NT2/D1 (cell line): ENCODE results near the gene NUAK1.

Experiments
- DNase-seq: peaks from one replicate; pipeline ENCODE4 v3.0.0-alpha.2; 2011; ENCODE audit warnings: low read depth, low spot score
- H3K27me3 ChIP-seq: 2 replicates; pipeline ENCODE4 v1.6.0; 2011; ENCODE audit warnings: mild to moderate bottlenecking; ENCODE audit not compliant: insufficient read length, insufficient read depth
- H3K36me3 ChIP-seq: 2 replicates; pipeline ENCODE4 v1.6.1; 2011; ENCODE audit warnings: mild to moderate bottlenecking, low read length, mixed read lengths; ENCODE audit not compliant: insufficient read depth, insufficient read length
- H3K4me1 ChIP-seq: 2 replicates; pipeline ENCODE4 v1.5.1; 2011; ENCODE audit not compliant: insufficient read depth, insufficient read length
- H3K4me3 ChIP-seq: 2 replicates; pipeline ENCODE4 v1.5.1; 2011; ENCODE audit warnings: low read depth; ENCODE audit not compliant: insufficient read length
- H3K9ac ChIP-seq: 2 replicates; pipeline ENCODE4 v1.6.0; 2011; ENCODE audit warnings: low read depth; ENCODE audit not compliant: insufficient read length
- H3K9me3 ChIP-seq: 2 replicates; pipeline ENCODE4 v1.5.1; 2011; ENCODE audit warnings: mild to moderate bottlenecking, low read length; ENCODE audit not compliant: insufficient read depth
- SUZ12 ChIP-seq: IDR thresholded peaks from 2 replicates; pipeline ENCODE4 v1.6.1; 2011; ENCODE audit not compliant: insufficient read length, insufficient read depth; ENCODE audit errors: extremely low read depth
- YY1 ChIP-seq: IDR thresholded peaks from 2 replicates; pipeline ENCODE4 v1.6.1; 2011; ENCODE audit not compliant: insufficient read length, insufficient read depth
- ZNF274 ChIP-seq: IDR thresholded peaks from 2 replicates; pipeline ENCODE4 v1.6.1; 2011; ENCODE audit warnings: mild to moderate bottlenecking, low read depth, low read length

Gene NUAK1

DNA sequence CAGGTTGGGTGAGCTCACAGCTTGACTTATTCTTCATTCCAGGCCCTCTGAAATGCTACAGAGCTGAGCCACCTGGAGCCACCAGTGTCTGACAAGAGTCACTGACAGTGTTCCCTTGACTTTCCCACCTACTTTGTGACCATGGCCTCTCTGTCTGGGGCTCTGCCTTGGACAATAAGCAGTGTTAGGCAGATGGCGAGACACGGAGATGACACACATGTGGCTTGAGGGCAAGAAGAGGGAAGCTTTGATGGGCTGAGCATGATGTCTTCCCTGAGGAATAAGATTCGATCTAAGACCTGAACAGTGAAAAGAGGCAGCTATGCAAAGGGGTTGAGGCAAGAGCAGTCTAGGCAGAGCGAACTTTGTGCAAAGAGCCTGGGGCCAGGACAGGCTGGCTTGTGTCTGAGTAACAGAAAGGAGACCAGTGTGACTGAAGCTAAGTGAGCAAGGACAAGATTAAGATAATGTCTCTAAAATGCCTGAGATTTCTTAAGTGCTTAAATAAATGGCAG lies 105.5 kb downstream of the NUAK1 start:
- TF ChIP-seq YY1 = no peak
- no peak for TF ChIP-seq ZNF274
- no peak for TF ChIP-seq SUZ12
- no peak overlapping the region for H3K9ac ChIP-seq
- no peak overlapping the region for H3K4me3 ChIP-seq
- DNase-seq = no peak
- H3K4me1 ChIP-seq = no peaks in the 10 kb centered on the region
- no peaks in the 10 kb centered on the region for H3K27me3 ChIP-seq
- no peaks in the 10 kb centered on the region for H3K9me3 ChIP-seq
- no peaks in the 10 kb centered on the region for H3K36me3 ChIP-seq

DNA sequence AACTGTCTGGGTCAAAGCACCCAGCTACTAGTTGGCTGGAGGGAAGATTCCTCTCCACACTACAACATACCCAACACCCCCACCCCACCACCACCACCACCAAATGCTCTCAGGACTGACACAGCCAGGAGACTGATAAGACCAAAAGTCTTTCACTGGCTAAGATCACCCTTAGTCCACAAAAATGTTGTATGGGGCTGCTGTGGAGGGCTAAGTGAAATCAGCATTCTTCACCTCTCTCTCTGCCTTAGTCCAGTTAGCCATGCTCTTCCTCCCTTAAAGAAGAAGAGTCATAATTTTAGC lies 106.2 kb downstream of the NUAK1 start:
- Histone ChIP-seq H3K9ac (no peak overlapping the region), H3K4me3 (no peak overlapping the region), H3K27me3 (no peaks in the 10 kb centered on the region), H3K9me3 (no peaks in the 10 kb centered on the region), H3K36me3 (no peaks in the 10 kb centered on the region), H3K4me1 (no peaks in the 10 kb centered on the region)
- no peak for DNase-seq
- no peak for TF ChIP-seq YY1
- no peak for TF ChIP-seq SUZ12
- TF ChIP-seq ZNF274 = no peak

DNA sequence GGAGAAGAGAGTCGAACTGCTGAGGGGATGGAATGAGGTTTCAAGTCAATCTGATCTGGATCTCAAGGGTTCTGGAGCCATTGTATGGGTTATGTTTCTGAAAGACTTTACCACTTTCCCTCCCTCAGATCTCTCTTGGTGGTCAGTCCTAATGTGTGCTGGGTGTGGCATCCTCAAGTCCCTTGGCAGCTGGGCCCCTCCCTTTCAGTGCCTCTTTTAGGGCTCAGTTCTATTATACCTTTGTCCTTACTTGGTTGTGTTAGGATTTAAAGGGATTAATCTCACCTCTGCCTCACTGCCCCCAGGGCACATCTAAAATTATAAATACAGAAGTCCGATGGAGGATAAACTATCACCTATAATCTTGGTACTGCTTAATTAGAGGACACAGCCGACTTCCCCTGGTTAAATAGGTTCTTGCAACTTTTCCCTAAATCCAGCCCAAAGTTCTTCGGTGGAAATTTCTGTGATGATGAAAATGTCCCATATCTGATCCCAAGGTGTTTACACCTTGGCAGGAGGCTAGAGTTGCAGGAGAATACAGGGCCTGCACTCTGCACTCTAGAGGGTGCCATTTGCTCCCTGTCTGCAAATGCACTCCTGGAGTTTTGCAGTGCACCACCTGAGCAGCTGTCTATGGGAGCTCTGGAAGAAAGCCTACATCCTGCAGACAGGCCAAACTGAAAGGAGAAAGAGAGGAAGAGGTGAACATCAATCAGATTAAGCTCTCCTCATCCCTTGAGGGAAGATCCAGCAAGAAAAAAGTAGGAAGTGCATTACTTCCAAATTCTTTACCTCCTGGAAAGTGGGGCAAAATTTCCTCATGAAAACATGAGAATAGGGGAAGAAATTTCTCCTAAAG lies 106.8 kb downstream of the NUAK1 start:
- H3K9ac ChIP-seq = no peak overlapping the region
- no peaks in the 10 kb centered on the region for H3K36me3 ChIP-seq
- H3K4me1 ChIP-seq = no peaks in the 10 kb centered on the region
- no peak overlapping the region for H3K4me3 ChIP-seq
- no peaks in the 10 kb centered on the region for H3K9me3 ChIP-seq
- no peak for TF ChIP-seq YY1
- TF ChIP-seq ZNF274 = no peak
- TF ChIP-seq SUZ12 = no peak
- H3K27me3 ChIP-seq = no peaks in the 10 kb centered on the region
- no peak for DNase-seq

DNA sequence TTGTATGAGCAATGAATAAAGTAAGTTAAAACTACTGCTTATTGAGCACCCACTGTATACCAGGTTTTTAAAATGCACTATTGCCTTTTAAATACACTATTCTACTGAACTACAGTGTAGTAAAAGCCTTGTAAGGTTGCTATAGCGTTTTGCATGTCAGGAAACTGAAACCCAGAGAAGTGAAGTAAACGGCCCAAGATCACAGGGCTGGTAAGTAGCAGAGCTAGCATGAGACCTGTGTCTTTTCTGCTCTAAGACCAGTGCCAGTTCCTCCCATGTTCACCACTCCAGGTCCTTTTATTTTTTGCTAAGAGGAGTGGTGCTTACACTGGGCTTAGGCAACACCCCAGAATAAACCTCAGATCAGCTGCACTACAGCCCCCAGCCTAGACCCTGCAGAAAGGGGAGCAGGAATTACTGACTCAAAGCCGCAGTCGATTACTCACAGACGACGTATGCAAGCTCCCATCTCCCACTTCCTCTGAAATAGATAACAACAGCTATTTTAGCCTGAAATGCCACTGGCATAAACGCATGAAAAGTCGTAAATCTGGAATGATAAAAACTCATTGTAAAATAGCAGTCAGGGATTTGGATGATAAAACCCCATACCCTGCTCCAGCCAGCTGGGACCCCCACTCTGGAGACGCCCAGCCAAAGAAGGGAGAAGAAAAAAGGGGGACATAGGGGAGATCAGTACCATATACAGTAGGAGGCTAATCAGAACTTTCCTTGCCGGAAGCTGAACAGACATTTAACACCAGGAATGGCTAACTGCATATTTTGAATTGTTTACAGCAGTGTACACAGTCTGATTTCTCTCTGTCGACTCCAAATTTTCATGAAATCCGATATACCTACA lies 108.3 kb downstream of the NUAK1 start:
- no peak for TF ChIP-seq ZNF274
- TF ChIP-seq YY1 = no peak
- TF ChIP-seq SUZ12 = no peak
- H3K4me3 ChIP-seq = no peak overlapping the region
- H3K4me1 ChIP-seq = no peaks in the 10 kb centered on the region
- H3K27me3 ChIP-seq = no peaks in the 10 kb centered on the region
- H3K9me3 ChIP-seq = no peaks in the 10 kb centered on the region
- no peaks in the 10 kb centered on the region for H3K36me3 ChIP-seq
- H3K9ac ChIP-seq = no peak overlapping the region
- no peak for DNase-seq

DNA sequence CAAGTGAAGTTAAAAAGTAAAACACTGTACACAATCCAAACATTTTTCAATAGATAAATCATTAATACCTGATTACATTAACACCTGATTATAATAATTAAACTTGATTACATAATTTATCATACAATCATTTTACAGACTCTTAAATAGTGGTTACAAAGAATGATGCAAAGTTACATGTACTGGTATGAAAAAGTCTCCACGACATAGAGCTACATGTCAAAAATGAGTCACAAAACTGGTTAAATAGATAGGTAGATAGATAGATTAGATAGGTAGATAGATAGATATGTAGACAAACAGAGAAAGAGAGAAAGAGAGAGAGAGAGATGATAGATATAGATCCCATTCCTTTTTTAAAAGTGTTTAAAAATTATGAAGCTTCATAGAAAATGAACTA lies 109.2 kb downstream of the NUAK1 start:
- no peaks in the 10 kb centered on the region for H3K9me3 ChIP-seq
- H3K4me1 ChIP-seq = no peaks in the 10 kb centered on the region
- no peaks in the 10 kb centered on the region for H3K36me3 ChIP-seq
- TF ChIP-seq SUZ12 (no peak), YY1 (no peak), ZNF274 (no peak)
- H3K9ac ChIP-seq = no peak overlapping the region
- no peak overlapping the region for H3K4me3 ChIP-seq
- H3K27me3 ChIP-seq = no peaks in the 10 kb centered on the region
- no peak for DNase-seq

DNA sequence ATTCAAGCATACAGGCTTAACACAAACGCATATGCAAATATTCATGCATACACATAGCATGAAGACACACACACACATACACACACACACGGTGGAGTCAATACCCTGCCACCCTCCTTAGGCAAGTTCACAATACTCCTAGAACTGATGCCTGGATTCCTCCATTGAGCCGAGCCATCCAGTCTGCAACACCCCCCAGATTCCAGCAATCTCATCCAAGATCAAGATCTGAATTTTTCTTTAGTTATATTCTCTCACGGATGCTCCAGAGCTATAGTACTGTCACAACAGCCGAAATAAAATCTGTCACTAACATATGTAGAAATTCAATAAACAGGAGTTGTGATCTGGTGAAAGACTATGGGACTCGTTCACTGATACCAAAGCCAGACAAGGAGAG lies 110.8 kb downstream of the NUAK1 start:
- Histone ChIP-seq H3K9ac (no peak overlapping the region), H3K4me1 (no peaks in the 10 kb centered on the region), H3K9me3 (no peaks in the 10 kb centered on the region), H3K4me3 (no peak overlapping the region), H3K36me3 (no peaks in the 10 kb centered on the region), H3K27me3 (no peaks in the 10 kb centered on the region)
- no peak for TF ChIP-seq ZNF274
- TF ChIP-seq YY1 = no peak
- TF ChIP-seq SUZ12 = no peak
- DNase-seq = no peak

DNA sequence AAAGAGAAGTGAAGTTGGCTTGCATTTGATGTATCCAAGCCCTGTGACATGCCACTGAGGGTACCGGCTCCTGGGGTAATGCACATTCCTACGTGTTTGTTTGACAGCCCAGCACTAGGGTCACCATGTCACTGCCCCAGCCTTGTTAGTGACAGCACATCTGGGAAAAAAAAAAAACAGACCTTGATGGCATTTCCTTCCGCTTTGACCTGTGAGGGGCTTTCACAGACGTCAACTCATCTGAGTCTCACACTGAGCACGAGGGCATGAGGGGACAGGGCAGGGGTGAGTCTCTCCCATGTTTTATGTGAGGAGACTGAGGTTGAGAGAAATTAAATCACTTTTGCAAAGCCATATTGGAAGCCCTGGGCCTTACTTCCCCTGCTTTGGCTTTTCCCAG lies 111.5 kb downstream of the NUAK1 start:
- TF ChIP-seq YY1 (no peak), SUZ12 (no peak)
- Histone ChIP-seq H3K27me3 (no peaks in the 10 kb centered on the region), H3K9me3 (no peaks in the 10 kb centered on the region), H3K36me3 (no peaks in the 10 kb centered on the region), H3K4me1 (no peaks in the 10 kb centered on the region), H3K4me3 (no peak overlapping the region), H3K9ac (no peak overlapping the region)
- DNase-seq = no peak
